ENCODE data around the gene PPP2R5A.

- TF ChIP-seq CTCF (IDR thresholded peaks at IDR 0.05), result no peak
- TF ChIP-seq POLR2A (IDR thresholded peaks at IDR 0.05), result no peak
Measured at GRCh38 chr1:212269306-212269705, 15.9 kb upstream of the PPP2R5A start.
